EL (cell line): ENCODE results near the gene SMAD7.
A peak's percentile ranks its signal among the peaks of the same experiment; 100 is the strongest.

ENCODE experiments used
- DNase-seq: peaks from one replicate; pipeline ENCODE4 v3.0.0-alpha.2; 2016

Gene SMAD7

GRCh38 chr18:48913775-48914174, 37.0 kb downstream of the SMAD7 start:
- no peak for DNase-seq

GRCh38 chr18:48913201-48913600, 37.6 kb downstream of the SMAD7 start:
- DNase-seq: no peak

GRCh38 chr18:48910972-48911545, 39.7 kb downstream of the SMAD7 start:
- no peak for DNase-seq

- no peak for DNase-seq
Observed at GRCh38 chr18:48909721-48910120, 41.0 kb downstream of the SMAD7 start.

GRCh38 chr18:48908916-48909315, 41.8 kb downstream of the SMAD7 start:
- DNase-seq: no peak

- DNase-seq: no peak
Observed at GRCh38 chr18:48905513-48905912, 45.3 kb downstream of the SMAD7 start.

GRCh38 chr18:48904847-48905394, 45.8 kb downstream of the SMAD7 start:
- no peak for DNase-seq

- peak; percentile 27 for DNase-seq
Observed at GRCh38 chr18:48904091-48904490, 46.7 kb downstream of the SMAD7 start.

GRCh38 chr18:48902856-48903601, 47.7 kb downstream of the SMAD7 start:
- DNase-seq: peak; percentile 33

- peak; percentile 92 for DNase-seq
Observed at GRCh38 chr18:48902023-48902855, 48.5 kb downstream of the SMAD7 start.

- DNase-seq: no peak
Observed at GRCh38 chr18:48901145-48902022, 49.4 kb downstream of the SMAD7 start.

GRCh38 chr18:48900469-48900868, 50.3 kb downstream of the SMAD7 start:
- DNase-seq: no peak

GRCh38 chr18:48899558-48900174, 51.1 kb downstream of the SMAD7 start:
- no peak for DNase-seq

- no peak for DNase-seq
Observed at GRCh38 chr18:48898521-48898920, 52.2 kb downstream of the SMAD7 start.

- no peak for DNase-seq
Observed at GRCh38 chr18:48897531-48897930, 53.2 kb downstream of the SMAD7 start.

GRCh38 chr18:48896875-48897511, 53.8 kb downstream of the SMAD7 start:
- DNase-seq: peak; percentile 67

- no peak for DNase-seq
Observed at GRCh38 chr18:48896326-48896874, 54.4 kb downstream of the SMAD7 start.

- DNase-seq: no peak
Observed at GRCh38 chr18:48894799-48895346, 55.9 kb downstream of the SMAD7 start.

GRCh38 chr18:48893608-48894600, 56.9 kb downstream of the SMAD7 start:
- DNase-seq: no peak
